NCI-H146 (cell line): Measurements from ENCODE around the gene THSD4.
A peak's percentile ranks its signal among the peaks of the same experiment; 100 is the strongest.

ENCODE experiments used
- DNase-seq: peaks from one replicate; lab custom pipeline; 2025; lab: John Stamatoyannopoulos, UW

THSD4 gene

DNA sequence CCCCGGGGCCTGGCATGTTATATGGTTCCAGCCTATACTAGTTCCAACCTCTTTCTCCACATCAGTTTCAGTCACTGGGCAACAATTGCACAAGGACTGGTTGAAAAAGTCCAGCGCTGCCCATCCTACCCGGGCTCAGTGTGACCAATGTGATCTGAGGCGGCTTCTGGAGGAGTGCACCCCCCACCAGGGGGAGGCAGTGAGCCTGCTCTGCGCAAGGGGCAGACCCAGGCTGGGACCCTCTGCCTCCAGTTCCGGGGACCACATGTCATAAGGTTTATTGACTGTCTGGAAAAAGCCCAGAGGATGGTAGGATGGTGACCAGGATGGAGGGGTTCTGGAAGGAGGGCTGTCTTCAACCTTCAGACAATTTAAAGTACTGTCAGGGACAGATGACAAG, 669.4 kb downstream of the THSD4 start:
- no peak for DNase-seq

DNA sequence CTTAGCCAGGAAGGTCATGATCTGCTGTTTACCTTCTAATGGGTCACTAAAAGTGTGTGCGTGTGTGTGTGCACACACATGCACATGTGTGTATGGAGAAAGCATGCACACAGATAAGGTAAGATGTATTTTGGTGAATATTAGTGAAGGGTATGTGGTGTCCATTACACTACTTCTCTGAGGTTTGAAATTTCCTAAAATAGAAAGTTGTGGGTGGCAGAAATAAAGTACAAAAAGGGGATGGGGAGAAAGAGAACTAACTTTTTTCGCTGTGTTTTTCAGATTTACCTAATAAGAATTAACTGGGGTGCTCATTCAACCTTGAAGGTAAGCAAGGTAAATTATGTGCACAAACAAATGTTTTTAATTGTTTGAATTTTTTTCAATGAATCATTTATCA, 670.7 kb downstream of the THSD4 start:
- no peak for DNase-seq

DNA sequence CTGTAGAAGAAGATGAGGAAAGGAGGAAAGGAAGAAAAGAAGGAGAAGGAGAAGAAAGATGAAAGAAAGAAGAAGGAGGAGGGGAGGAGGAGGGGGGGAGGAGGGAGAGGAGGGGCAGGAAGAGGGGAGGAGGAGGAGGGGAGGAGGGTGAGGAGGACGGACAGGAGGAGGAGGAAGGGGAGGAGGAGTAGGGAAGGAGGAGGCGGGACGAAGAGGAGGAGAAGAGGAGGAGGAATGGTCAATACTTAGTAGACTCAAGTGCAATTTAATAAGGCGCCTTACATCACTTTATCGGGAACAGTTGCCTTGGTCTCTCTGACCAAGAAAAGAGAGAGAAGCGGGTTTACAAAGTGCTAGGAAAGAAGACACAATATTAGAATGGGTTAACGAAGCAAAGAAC, 671.4 kb downstream of the THSD4 start:
- no peak for DNase-seq

DNA sequence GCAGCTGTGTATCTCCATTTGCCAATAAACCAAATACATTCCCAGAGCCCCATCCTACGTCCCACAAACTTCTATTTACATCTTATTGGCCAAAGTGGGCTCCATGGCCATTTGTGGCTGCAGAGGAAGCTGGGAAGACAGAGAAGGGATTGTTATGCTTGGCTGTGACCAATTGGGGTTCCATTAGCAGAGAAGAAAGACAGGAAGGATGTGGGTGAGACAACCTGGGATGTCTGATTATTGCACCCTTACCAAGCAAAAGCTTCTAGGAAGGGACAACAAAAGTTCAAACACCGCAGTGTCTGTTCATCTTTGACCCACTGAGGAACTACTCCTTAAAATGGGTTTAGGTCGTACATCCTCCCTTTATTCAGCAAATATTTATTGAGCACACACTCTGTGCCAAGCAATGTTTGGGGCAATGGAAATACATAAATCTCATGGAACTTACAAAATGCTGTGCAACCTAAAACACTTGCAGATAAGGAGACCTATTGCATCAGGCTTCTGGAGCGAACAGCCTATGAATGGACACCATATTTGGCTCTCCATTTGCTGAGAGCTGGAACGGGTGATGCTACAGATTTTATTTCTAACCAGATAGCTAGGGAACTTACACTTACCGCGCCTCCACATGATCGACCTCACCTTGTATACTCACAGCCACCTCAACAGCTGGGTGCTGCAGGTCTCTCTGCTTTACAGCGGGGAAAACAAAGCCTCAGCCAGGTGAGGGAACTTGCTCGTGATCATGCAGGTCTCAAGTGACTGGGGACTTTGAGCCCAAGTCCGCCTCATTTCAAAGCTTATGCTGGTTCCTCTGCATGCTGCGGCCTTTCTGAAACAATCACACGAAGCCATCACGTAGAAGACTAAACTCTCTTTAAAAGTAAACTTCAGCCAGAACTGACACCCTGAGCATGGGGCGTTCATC, 673.6 kb downstream of the THSD4 start:
- no peak for DNase-seq

DNA sequence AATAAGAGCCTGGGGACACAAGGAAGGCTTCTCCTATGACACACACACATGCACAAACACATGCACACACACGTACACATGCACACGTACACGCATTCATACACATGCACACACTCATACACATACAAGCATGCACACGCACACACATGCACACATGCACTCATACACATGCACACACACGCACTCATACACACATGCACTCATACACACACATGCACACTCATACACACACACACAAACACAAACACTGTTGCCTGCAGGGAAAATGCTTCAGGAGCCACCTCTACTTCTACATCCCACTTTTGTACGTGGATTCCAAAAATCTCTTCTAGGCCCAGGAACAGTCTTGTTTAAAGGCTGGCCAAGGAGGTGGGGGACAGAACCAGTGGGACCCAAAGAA, 674.3 kb downstream of the THSD4 start:
- no peak for DNase-seq

DNA sequence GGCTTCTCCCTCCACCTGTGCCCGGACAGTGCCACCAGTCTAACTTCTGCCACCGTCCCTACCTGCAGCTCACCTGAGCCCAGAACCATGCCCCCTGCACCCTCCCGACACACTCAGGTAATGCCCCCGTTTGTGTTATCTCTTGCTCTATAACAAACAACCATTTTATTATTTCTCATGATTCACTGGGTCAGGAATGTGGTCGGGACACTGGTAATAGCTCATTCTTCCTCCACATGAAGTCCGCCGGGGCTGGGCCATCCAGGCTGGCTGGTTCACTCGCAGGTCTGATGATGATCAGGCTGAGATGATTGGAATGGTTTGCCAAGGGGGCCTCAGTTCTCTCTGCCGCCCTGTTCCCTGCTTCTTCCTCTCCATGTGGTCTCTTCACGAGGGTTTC, 674.8 kb downstream of the THSD4 start:
- DNase-seq: no peak

DNA sequence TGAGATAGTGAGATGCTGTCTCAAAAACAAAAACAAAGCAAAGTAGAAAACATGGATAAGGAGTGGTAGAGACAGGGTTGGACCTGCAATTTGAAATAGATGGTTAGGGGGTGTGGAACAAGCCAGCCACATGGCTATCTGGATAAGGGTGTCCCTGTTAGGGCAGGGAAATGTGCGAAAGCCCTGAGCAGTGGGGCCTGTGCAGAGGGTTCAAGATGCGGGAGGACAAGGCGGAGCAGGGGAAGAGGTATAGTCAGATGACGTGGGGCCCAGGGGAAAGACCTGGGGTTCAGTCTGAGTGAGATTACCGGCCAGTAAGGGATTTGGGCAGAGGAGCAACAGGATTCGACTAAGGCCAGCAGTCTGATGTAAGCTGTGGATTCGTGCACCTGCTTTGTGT, 676.7 kb downstream of the THSD4 start:
- no peak for DNase-seq

DNA sequence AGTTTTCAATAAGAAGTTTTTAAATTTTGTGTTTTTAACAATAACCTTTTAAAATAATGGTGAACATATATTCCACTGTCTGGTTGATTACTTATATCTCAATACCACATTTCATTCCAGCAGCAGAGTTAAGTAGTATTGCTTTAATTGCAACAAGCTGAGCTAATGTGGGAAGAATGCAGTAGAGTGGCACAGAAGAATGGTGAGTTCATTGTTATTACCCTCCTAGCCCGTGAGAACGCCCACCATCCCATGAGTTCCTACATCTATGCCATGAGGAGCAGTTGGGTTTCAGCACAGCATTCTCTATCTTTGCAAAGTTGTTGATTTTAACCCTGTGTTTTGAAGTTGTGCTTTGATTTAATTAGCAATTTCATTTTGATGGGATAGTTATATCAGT, 677.2 kb downstream of the THSD4 start:
- no peak for DNase-seq

DNA sequence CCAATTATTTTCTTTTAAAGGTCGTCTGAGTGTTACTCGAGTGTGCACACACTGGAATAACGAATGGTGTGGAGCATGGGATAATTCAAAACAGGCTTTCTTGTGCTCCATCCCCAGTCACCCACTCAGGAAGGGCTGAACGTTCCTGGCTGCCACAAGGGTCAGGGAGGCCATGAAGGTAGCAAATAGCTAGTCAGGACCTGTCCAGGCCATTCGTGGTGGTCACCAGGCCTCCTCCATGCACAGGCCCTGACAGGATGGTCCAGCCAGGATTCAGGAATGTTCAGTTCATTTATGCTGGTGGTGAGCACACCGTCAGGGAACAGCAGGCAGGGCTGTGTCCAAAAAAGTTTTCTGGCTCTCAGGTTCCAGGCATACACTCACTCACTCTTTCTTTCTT, 683.4 kb downstream of the THSD4 start:
- no peak for DNase-seq

DNA sequence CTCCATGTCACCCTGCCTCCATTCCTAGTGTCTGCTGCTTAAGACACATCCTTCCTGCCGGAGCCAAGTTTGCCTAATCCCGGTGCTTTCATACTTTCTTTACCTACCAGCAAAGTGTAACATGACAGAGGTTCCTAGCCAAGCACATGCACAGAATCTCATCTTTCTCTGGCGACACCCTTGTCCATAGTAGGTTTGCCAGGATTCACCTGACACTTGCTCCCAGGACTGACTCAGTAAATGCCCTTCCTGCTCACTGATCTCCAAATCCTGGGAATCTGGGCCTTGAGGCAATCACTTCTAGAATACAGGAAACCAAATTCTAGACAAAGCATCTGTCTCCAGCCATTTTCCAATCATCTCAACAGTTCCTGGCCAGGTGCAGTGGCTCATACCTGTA, 684.9 kb downstream of the THSD4 start:
- DNase-seq: no peak

DNA sequence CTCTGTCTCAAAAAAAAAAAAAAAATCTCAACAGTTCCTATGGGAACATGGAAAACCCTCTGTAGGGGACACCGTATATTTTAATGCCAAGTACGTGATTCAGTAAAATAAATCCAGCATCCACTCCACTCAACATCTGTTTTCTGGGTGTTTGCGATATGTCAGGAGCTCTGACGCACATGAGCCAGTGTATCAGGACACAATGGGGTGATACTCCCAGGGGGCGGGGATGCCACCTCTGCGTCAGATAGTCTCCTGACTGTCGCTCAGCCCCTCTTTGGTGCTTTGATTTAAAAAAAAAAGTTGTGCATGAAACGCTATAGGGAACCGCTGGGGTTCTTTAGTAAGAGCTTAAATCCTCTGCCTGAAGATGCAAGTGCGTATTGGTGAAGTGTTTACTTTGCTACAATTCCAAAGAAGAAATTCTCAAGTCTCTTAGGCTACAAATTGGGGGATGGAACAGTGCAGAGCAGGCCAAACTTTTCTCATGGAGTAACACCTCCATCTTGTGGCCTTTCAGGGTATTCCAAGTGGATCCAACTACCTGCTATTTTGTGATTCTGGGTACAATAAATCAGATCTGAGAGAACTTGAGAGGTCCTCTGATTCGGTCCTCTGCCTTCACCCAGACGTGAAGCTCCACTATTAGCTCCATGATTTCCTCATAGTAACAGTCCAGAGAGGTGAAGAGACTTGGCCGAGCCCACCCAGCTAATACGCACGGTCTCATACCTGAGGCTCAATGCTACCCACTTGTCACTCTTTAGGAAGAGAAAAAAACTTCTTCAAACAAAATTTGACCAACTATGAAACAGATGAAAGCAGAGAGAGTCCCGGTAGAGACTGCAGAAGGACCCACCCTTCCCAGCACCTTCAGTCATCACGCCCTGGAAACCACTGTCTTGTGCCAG, 685.8 kb downstream of the THSD4 start:
- peak; percentile 23 for DNase-seq

DNA sequence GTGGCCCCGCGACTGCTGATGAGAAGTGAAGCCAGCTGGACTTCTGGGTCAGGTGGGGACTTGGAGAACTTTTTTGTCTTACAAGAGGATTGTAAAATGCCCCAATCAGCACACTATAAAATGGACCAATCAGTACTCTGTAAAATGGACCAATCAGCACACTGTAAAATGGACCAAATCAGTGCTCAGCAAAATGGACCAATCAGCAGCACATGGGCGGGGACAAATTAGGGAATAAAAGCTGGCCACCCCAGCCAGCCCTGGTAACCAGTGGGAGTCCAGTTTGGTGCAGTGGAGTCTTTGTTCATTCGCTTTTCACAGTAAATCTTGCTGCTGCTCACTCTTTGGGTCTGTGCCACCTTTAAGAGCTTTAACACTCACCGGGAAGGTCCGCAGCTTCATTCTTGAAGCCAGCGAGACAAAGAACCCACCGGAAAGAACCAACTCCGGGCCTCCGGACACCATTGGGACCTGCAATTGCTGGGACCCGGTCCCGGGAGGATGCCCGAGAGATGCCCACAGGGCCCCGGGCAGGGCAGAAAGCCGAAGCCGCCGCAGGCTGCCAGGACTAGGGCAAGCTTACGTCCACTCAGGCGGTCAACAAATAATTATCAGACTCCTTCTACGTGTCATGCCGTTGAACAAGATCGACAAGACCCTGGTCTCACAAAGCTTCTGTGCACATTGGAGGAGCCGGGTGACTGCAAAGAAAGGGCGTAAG, 686.8 kb downstream of the THSD4 start:
- no peak for DNase-seq

DNA sequence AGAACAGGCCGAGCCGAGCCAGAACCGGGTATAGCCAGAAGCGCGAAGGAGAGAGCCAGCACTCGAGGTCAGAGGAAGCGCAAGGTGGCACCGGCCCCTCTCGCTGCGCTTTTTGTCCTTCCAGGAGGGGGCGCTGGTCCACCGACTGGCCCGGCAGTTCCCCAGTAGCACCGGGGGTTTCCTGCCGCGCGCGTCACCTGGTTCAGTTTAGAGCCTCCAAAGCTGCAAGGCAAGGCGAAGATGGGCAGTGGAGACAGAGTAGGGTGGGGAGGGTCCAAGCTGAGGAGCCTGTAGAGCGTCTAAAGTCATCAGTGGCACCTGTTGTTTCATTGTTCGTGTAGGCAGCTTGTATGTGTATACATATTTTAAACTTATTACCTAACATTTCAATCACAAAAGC, 687.5 kb downstream of the THSD4 start:
- no peak for DNase-seq

DNA sequence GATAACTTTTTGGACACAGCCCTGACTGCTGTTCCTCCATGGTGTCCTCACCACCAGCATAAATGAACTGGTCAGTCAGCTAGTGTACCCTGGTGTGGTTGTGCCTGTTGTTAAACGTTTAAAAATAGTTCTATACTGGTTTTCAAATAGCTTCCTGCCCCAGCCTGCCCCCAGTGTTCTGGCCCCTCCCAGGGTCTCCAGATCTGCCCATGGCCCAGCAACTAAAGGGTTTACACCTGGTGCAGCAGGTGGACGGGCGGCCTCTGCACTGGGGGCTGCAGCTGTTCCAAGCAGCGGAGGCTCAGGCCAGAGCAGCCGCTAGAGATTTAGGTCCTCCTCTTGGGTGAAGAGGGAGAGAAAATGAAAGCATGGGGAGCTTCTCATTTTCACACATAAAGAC, 689.0 kb downstream of the THSD4 start:
- peak; percentile 56 for DNase-seq

DNA sequence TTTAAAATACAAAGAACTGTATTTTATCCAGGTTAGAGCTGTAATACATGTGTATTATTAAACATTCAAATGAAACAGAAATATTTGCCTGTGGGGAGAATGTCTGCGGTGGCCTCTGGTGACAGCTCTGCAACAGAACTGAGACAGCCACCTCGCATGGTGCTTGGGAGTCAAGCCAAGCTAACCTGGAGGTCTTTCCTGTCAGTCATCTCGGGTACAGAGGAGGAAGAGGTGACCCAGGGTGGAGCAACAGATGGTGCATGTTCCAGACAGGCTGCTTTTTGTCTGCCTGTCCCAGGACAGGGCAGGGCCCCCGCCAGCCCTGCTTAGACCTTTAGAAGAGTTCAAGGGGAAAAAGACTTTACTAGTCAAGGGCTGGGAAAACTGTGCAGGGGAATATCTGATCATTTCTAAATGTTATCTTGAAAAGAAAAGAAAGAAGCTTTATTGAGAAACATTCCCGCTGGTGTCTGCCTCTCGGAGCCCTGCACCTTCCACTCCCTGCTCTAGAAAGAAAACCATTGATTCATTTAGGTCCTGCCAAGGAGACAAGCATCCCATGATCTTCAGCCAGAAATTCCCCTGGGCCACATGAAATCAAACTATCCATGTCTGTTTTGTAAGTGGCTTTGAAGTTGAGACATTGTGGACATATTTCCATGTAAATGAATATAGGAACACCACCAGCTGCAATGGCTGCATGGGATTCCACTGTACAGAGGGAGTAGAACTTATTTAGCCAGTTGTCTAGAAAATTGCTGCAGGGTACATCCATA, 689.6 kb downstream of the THSD4 start:
- DNase-seq: peak; percentile 9

DNA sequence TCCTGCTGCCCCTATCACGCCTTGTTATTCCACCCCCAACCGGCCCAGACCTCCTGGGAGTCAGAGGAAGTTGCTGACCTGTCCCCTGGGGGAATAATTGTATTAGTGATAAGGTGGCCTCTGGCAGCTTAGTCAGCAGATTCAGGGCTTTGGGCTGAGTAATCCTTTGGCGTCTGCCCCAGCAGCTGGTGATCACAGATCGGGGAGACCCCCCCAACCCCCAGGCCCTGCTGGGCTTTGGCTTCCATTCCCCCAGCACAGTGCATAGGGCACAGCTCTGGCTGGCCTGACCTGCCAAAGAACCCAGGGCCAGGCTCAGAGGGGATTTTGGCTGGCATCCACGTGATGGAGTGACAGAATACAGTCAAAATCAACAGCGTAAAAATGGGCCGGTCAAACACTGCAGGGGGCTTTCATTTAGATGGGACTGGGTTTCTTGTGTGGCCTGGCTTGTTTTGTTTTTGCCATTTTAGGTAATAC, 691.2 kb downstream of the THSD4 start:
- peak; percentile 65 for DNase-seq

DNA sequence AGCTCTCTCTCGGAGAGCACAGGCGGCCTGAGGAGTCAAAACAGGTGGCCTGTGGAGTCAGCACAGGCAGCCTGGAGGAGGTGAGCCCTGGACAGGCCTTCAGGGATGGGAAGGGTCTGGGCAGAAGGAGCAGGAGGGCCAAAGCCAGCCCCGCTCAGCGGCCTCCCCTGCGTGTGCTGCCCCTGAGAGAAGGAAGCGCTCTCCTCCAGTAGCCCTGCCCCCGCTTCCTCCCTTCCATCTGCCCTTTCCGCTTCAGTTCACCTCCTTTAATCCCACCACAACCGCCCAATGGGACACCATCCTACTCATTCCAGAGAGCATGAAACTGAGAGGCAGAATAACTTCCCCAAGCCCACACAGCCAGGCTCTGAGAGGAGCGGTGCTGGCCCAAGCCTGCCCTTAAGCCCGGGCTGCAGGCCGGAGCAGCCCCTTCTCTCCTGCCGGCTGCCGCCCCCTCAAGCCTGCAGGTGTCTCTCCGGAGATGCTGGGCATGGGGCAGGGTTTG, 691.9 kb downstream of the THSD4 start:
- no peak for DNase-seq

DNA sequence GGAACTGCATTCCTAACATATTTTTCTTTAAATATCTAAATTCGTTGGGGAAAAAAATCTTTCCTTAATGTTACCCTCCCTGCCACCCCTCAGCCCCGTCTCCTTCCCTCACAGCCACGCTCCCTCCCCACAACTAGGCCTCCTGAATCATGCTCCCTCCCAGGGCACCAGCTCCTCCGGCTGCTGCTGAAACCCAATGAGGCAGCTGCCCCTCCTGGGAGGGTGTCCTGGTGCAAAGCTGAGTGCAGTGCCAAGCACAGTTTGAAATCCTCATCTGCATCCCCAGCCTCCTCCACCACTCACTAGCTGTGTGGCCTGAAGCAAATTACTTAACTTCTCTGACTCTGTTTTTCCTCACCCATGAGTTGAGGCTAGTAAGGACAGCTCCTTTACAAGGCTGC, 692.4 kb downstream of the THSD4 start:
- DNase-seq: no peak

DNA sequence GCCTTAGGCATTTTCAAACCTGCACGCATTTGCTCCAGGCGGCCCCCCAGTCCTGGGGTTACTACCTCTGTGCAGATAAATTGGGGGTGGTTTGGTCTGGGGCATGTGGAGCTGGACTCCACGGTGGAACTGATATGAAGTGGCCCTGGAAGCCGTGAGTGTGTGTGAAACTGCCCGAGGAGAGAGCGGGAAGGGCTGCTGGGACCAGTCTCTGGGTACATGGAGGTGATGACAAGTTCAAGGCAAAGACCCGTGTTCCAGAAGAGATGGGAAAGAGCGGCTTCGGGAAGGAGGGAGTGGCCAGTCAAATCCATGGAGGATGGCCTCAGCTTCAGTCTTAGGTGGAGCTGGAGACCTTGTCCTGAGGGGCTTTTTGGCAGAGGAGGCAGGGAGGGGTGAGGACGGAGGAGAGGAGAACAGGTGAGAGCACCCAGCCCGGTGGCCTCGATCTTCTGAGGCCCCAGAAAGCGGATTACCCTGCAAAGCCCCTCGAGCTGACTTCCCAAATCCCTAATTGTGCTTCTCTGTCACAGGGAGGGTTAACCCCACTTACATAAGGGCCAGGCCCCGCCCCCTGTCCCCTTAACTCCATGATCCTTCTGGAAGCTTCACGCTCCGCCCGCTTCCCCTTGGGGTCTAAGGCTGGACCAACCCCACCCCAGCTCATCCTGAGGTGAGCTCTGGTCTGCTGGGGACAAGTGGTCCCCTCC, 693.2 kb downstream of the THSD4 start:
- DNase-seq: no peak

DNA sequence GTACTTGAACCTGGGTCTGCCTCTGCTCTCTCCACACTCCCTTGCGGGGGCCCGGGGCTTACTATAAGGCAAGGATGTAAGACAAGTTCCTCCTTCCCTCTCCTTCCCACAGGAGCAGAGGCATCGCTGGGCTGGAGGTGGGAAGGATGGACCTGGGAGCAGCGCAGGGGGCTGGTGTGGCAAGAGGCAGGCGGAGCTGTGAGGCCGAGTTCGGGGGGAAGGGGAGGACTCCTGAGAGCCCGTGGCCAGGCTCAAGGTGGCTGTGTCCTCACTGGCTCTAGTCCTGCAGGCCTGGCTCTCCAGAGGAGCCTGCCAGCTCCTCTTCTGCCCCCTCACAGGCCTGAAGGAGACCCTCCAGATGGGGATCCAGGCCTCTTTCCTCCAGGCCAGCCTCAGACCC, 694.1 kb downstream of the THSD4 start:
- DNase-seq: no peak
